Panc1 (cell line): ENCODE measurements around the gene MOG. TPM values are rescaled to one million over a fixed set of nuclear protein-coding genes. Genes with fewer than 3 reads are reported as not detected.

ENCODE experiments used
- ATAC-seq: fragments of 200-7000 bp; cut with Tn5 transposase; 2 replicates; pipeline ENCODE4 v1.9.1; 2020; ENCODE audit warnings: mild to moderate bottlenecking, moderate library complexity
- BruUV-seq: library from RNA; stranded (reverse); fragments of 400-500 nt; replicated peaks from 2 replicates; lab custom pipeline; 2021; lab: Mats Ljungman, UMichigan
- CTCF ChIA-PET: fragments of 300-600 bp; sonication (Branson Sonifier 250); formaldehyde crosslinking; loops from one replicate; lab custom pipeline; 2022; ENCODE audit warnings: antibody characterized with exemption; lab: Charles Lee
- POLR2A ChIA-PET: fragments of 300-600 bp; sonication (Branson Sonifier 250); formaldehyde crosslinking; loops from one replicate; lab custom pipeline; 2022; ENCODE audit warnings: antibody characterized with exemption; lab: Charles Lee
- DNase-seq: peaks from one replicate; pipeline ENCODE4 v3.0.0-alpha.2; 2010; ENCODE audit warnings: low read depth, low spot score
- H3K27ac ChIP-seq: 2 replicates; pipeline ENCODE4 v1.5.1; 2011; ENCODE audit warnings: mild to moderate bottlenecking, low read length, inconsistent platforms
- H3K27me3 ChIP-seq: fragments of 200-500 bp; sonication (Bioruptor generic); 2 replicates; pipeline ENCODE4 v1.6.0; 2014; ENCODE audit warnings: low read length, inconsistent platforms; ENCODE audit not compliant: control insufficient read depth, insufficient read depth
- H3K36me3 ChIP-seq: fragments of 200-500 bp; sonication (Bioruptor generic); 2 replicates; pipeline ENCODE4 v1.5.1; 2014; ENCODE audit warnings: inconsistent platforms, mild to moderate bottlenecking, low read length, moderate library complexity; ENCODE audit not compliant: control insufficient read depth, insufficient read depth
- H3K4me1 ChIP-seq: 2 replicates; pipeline ENCODE4 v1.5.1; 2011; ENCODE audit warnings: inconsistent platforms, mild to moderate bottlenecking, low read length, moderate library complexity; ENCODE audit not compliant: control insufficient read depth, insufficient read depth
- H3K4me3 ChIP-seq, 2 experiments: 2 replicates each; pipeline ENCODE4 v1.5.1; 2011 to 2012; ENCODE audit warnings: low read depth in 2 of 2, low read length in 2 of 2, mild to moderate bottlenecking in 2 of 2, inconsistent platforms in 1 of 2, moderate library complexity in 1 of 2
- H3K9me3 ChIP-seq: fragments of 200-500 bp; sonication (Bioruptor generic); 2 replicates; pipeline ENCODE4 v1.5.1; 2014; ENCODE audit warnings: low read depth, mild to moderate bottlenecking, inconsistent platforms, low read length, moderate library complexity; ENCODE audit not compliant: control insufficient read depth, insufficient read depth
- POLR2AphosphoS5 ChIP-seq: IDR thresholded peaks from 2 replicates; pipeline ENCODE4 v1.6.1; 2012; ENCODE audit warnings: mild to moderate bottlenecking, low read depth, low read length, moderate library complexity
- SIN3A ChIP-seq: IDR thresholded peaks from 2 replicates; pipeline ENCODE4 v1.6.1; 2012; ENCODE audit warnings: low read depth, mild to moderate bottlenecking, low read length, moderate library complexity, borderline replicate concordance; ENCODE audit not compliant: insufficient read depth
- TCF7L2 ChIP-seq: IDR thresholded peaks from 2 replicates; pipeline ENCODE4 v1.6.1; 2011; ENCODE audit warnings: mild to moderate bottlenecking, low read depth, low read length, inconsistent platforms
- in situ Hi-C: cut with HindIII; loops from 2 replicates; pipeline ENCODE4 v1.10.0; 2016; ENCODE audit warnings: low sequenced_read_pairs, low pct_unique_long_range_greater_than_20kb
- intact Hi-C: fragments of 100-400 bp; cut with micrococcal nuclease; formaldehyde crosslinking; loops from one replicate; pipeline ENCODE4 v1.10.0; 2022; ENCODE audit not compliant: unreplicated experiment
- total RNA-seq: library from RNA; stranded (reverse); gene quantifications from one replicate; pipeline ENCODE4 v1.2.1, GENCODE V29; 2021; ENCODE audit not compliant: unreplicated experiment
- TF ChIP-seq, protein P1 (sequence below): fragments of 450-650 bp; IDR thresholded peaks from 2 replicates; pipeline ENCODE4 v1.5.1; 2017; ENCODE audit warnings: mild to moderate bottlenecking
- TF ChIP-seq, protein P2 (sequence below), 2 experiments: IDR thresholded peaks; 2 replicates each; pipeline ENCODE4 v1.6.1; 2011 to 2012; ENCODE audit warnings: low read depth in 2 of 2, control low read depth in 1 of 2, low read length in 1 of 2, mild to moderate bottlenecking in 1 of 2, moderate library complexity in 1 of 2; ENCODE audit not compliant: insufficient read depth in 1 of 2

The MOG gene
- total RNA-seq, 1 experiment from 2014 or later: not detected

DNA sequence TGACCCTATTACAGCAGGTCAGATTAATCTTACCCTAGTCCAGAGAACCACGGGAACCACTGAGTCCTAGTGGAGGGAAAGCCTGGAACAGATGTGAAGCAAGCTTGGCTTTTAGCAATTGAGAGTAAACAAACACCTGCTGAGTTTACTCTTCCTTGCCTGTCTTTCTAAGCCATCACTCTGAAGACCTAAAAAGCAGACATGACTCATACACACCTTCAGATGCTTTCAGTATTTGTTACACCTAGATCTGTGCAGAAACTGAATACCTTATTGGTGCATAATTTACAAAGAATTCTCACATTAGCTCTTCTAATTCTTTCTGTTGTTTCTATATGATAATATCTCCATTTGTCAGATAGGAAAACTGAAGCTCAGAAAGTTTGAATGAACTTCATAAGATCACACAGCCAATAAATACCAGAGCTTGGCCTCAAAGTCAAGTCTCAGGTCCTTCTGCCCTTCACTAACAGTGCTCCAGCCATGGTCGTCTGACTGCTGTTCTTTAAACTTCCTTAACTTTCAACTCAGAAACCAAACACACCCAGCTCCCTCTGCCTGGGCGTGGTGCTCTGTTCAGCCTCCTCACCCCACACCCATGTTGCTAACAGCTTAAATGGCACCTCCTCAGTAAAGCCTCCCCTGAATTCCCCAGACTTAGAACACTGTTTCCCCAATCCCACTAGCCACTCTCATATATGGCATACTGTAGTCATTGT lies 15.3 kb upstream of the MOG start:
- ChIA-PET POLR2A (no interaction called here), CTCF (interaction anchor here (0.8 kb wide), 1 partner anchor 9 kb away, joined by 3 read pairs; no protein-coding TSS in a partner anchor)
- no peaks in the 10 kb centered on the region for H3K36me3 ChIP-seq
- no peak overlapping the region for H3K27ac ChIP-seq
- BruUV-seq: no TSS peak
- no peaks in the 10 kb centered on the region for H3K9me3 ChIP-seq
- TF ChIP-seq, protein P1, sequence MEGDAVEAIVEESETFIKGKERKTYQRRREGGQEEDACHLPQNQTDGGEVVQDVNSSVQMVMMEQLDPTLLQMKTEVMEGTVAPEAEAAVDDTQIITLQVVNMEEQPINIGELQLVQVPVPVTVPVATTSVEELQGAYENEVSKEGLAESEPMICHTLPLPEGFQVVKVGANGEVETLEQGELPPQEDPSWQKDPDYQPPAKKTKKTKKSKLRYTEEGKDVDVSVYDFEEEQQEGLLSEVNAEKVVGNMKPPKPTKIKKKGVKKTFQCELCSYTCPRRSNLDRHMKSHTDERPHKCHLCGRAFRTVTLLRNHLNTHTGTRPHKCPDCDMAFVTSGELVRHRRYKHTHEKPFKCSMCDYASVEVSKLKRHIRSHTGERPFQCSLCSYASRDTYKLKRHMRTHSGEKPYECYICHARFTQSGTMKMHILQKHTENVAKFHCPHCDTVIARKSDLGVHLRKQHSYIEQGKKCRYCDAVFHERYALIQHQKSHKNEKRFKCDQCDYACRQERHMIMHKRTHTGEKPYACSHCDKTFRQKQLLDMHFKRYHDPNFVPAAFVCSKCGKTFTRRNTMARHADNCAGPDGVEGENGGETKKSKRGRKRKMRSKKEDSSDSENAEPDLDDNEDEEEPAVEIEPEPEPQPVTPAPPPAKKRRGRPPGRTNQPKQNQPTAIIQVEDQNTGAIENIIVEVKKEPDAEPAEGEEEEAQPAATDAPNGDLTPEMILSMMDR: no peak
- TF ChIP-seq POLR2AphosphoS5 (no peak), TCF7L2 (no peak), SIN3A (no peak)
- TF ChIP-seq, protein P2, sequence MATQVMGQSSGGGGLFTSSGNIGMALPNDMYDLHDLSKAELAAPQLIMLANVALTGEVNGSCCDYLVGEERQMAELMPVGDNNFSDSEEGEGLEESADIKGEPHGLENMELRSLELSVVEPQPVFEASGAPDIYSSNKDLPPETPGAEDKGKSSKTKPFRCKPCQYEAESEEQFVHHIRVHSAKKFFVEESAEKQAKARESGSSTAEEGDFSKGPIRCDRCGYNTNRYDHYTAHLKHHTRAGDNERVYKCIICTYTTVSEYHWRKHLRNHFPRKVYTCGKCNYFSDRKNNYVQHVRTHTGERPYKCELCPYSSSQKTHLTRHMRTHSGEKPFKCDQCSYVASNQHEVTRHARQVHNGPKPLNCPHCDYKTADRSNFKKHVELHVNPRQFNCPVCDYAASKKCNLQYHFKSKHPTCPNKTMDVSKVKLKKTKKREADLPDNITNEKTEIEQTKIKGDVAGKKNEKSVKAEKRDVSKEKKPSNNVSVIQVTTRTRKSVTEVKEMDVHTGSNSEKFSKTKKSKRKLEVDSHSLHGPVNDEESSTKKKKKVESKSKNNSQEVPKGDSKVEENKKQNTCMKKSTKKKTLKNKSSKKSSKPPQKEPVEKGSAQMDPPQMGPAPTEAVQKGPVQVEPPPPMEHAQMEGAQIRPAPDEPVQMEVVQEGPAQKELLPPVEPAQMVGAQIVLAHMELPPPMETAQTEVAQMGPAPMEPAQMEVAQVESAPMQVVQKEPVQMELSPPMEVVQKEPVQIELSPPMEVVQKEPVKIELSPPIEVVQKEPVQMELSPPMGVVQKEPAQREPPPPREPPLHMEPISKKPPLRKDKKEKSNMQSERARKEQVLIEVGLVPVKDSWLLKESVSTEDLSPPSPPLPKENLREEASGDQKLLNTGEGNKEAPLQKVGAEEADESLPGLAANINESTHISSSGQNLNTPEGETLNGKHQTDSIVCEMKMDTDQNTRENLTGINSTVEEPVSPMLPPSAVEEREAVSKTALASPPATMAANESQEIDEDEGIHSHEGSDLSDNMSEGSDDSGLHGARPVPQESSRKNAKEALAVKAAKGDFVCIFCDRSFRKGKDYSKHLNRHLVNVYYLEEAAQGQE (IDR thresholded peaks at IDR 0.05; ENCODE audit: insufficient read depth in 1 of 2, low read depth in 2 of 2, low read length in 1 of 2): no peak
- intact Hi-C loops (no loop called here), in situ Hi-C loops (no loop called here)
- H3K4me3 ChIP-seq: no peak overlapping the region
- ATAC-seq: no peak
- DNase-seq: no peak
- H3K27me3 ChIP-seq: 0 out of 2 replicates have a peak, but pooled peaks cover 2% of the 10 kb centered on the region
- no peaks in the 10 kb centered on the region for H3K4me1 ChIP-seq

DNA sequence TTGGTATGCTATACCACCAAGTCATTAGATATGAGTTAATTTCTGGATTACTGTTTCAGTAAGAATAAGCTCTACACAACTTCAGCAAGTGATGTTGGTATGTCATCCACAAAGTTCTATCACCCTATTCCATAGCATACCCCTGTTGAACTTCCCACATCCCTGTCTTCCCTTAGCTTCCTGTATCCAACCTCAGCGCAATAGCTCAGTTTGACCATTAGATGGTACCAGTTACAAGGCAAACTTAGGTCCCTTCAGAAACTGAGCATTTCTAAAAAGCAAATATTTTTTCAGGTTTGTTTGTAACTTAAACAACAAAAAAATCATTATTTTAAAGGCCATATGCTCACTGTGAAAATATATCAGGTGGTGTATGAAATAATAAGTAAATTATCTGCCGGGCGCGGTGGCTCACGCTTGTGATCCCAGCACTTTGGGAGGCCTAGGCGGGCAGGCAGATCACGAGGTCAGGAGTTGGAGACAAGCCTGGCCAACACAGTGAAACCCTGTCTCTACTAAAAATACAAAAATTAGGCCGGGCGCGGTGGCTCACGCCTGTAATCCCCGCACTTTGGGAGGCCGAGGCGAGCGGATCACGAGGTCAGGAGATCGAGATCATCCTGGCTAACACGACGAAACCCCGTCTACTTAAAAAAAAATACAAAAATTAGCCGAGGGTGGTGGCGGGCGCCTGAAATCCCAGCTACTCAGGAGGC lies 8.8 kb upstream of the MOG start:
- no peak overlapping the region for H3K27ac ChIP-seq
- CTCF ChIA-PET: interaction anchor here (1.0 kb wide), 2 partner anchors 48 to 187 kb away, joined by 5 to 13 read pairs; no protein-coding TSS in a partner anchor
- H3K9me3 ChIP-seq: no peaks in the 10 kb centered on the region
- ATAC-seq (no peak), DNase-seq (no peak)
- intact Hi-C loops: no loop called here
- H3K4me1 ChIP-seq: peaks cover 3% of the 10 kb centered on the region
- TF ChIP-seq POLR2AphosphoS5: no peak
- TF ChIP-seq, protein P2 (IDR thresholded peaks at IDR 0.05; ENCODE audit: insufficient read depth in 1 of 2, low read depth in 2 of 2, low read length in 1 of 2): no peak
- no peak for TF ChIP-seq TCF7L2
- TF ChIP-seq, protein P1: peak; percentile 74
- BruUV-seq: no TSS peak
- no peak overlapping the region for H3K4me3 ChIP-seq
- no peaks in the 10 kb centered on the region for H3K36me3 ChIP-seq
- H3K27me3 ChIP-seq: no peaks in the 10 kb centered on the region
- POLR2A ChIA-PET: no interaction called here
- in situ Hi-C loops: no loop called here
